Keratinocyte (primary cell): ENCODE data around the gene PIM3. TPM values are rescaled to one million over a fixed set of nuclear protein-coding genes. Genes with fewer than 3 reads are reported as not detected.

Experiments
- DNase-seq: peaks from one replicate; pipeline ENCODE4 v3.0.0-alpha.2; 2011; ENCODE audit warnings: low read depth, missing footprints, low spot score
- FAIRE-seq: peaks from 2 replicates; lab custom pipeline; 2011; peaks lifted over from hg19 to GRCh38; lab: Jason Lieb, UNC
- H2AFZ ChIP-seq: 2 replicates; pipeline ENCODE4 v1.6.0; 2012; ENCODE audit warnings: low read length, control low read depth, inconsistent platforms; ENCODE audit not compliant: control insufficient read depth
- H3K27ac ChIP-seq: 2 replicates; pipeline ENCODE4 v1.5.1; 2011; ENCODE audit warnings: low read length; ENCODE audit not compliant: control insufficient read depth, insufficient read depth
- H3K27me3 ChIP-seq: 3 replicates; pipeline ENCODE4 v1.6.0; 2011; ENCODE audit warnings: low read length; ENCODE audit not compliant: control insufficient read depth, insufficient read depth; ENCODE audit errors: extremely low read depth
- H3K36me3 ChIP-seq, 2 experiments: 2 replicates in 1 of 2; 3 replicates in 1 of 2; pipeline ENCODE4 v1.5.1; 2011; ENCODE audit warnings: low read length in 2 of 2, mild to moderate bottlenecking in 1 of 2; ENCODE audit not compliant: control insufficient read depth in 2 of 2, insufficient read depth in 2 of 2; ENCODE audit errors: extremely low read depth in 1 of 2
- H3K4me1 ChIP-seq: 3 replicates; pipeline ENCODE4 v1.5.1; 2011; ENCODE audit warnings: low read length; ENCODE audit not compliant: control insufficient read depth, insufficient read depth; ENCODE audit errors: extremely low read depth
- H3K4me2 ChIP-seq: 3 replicates; pipeline ENCODE4 v1.6.0; 2011; ENCODE audit warnings: low read depth, low read length; ENCODE audit not compliant: control insufficient read depth, insufficient read depth; ENCODE audit errors: extremely low read depth
- H3K4me3 ChIP-seq, 3 experiments: fragments of 200-600 bp in 1 of 3; sonication (generic) in 1 of 3; 2 replicates in 2 of 3; 3 replicates in 1 of 3; pipeline ENCODE4 v1.5.1; 2011 to 2016; ENCODE audit warnings: low read length in 3 of 3, mild to moderate bottlenecking in 3 of 3, control low read depth in 2 of 3, inconsistent platforms in 1 of 3, low read depth in 1 of 3, mixed read lengths in 1 of 3, mixed run types in 1 of 3, moderate library complexity in 1 of 3; ENCODE audit not compliant: control insufficient read depth in 2 of 3, insufficient read depth in 2 of 3; ENCODE audit errors: extremely low read depth in 1 of 3
- H3K79me2 ChIP-seq: 2 replicates; pipeline ENCODE4 v1.6.0; 2012; ENCODE audit warnings: low read length; ENCODE audit not compliant: control insufficient read depth, insufficient read depth
- H3K9ac ChIP-seq: 3 replicates; pipeline ENCODE4 v1.6.0; 2011; ENCODE audit warnings: low read length; ENCODE audit not compliant: control insufficient read depth, insufficient read depth; ENCODE audit errors: extremely low read depth
- H3K9me1 ChIP-seq: 3 replicates; pipeline ENCODE4 v1.6.0; 2011; ENCODE audit warnings: low read length; ENCODE audit not compliant: control insufficient read depth, insufficient read depth; ENCODE audit errors: extremely low read depth
- H3K9me3 ChIP-seq: 2 replicates; pipeline ENCODE4 v1.5.1; 2012; ENCODE audit warnings: low read depth, low read length; ENCODE audit not compliant: control insufficient read depth
- H4K20me1 ChIP-seq: 3 replicates; pipeline ENCODE4 v1.6.0; 2011; ENCODE audit warnings: low read length; ENCODE audit not compliant: control insufficient read depth, insufficient read depth; ENCODE audit errors: extremely low read depth
- EZH2 ChIP-seq: IDR thresholded peaks from one replicate; pipeline ENCODE4 v1.6.1; 2012; ENCODE audit warnings: inconsistent platforms, mild to moderate bottlenecking, low read length, moderate library complexity
- dilution Hi-C: fragments of 300-500 bp; cut with MboI; formaldehyde crosslinking; loops from one replicate; pipeline ENCODE4 v1.7.0; 2020; ENCODE audit warnings: low sequenced_read_pairs; ENCODE audit not compliant: extremely low pct_ligation_motif_present
- polyA plus RNA-seq, 5 experiments: library from polyadenylated mRNA; depleted of rRNA in 3 of 5; stranded (reverse) in 3 of 5; stranded (forward) in 1 of 5; unstranded in 1 of 5; fragments of >200 nt; gene quantifications; 1 replicate in 1 of 5; 2 replicates in 3 of 5; 3 replicates in 1 of 5; pipeline versions ENCODE4 v1.2.1 to v1.2.3, GENCODE V29; 2011 to 2012; ENCODE audit warnings: missing spikeins in 2 of 5, low read depth in 1 of 5, low replicate concordance in 1 of 5
- TF ChIP-seq, protein P1 (sequence below), 3 experiments: IDR thresholded peaks in 1 of 3; conservative IDR thresholded peaks in 1 of 3; optimal IDR thresholded peaks in 1 of 3; 2 replicates in 2 of 3; 3 replicates in 1 of 3; pipeline versions ENCODE3 to v1.5.1; 2011; ENCODE audit warnings: low read length in 3 of 3, mild to moderate bottlenecking in 3 of 3, moderate library complexity in 2 of 3, control low read depth in 1 of 3, inconsistent platforms in 1 of 3; ENCODE audit not compliant: insufficient read depth in 2 of 3; ENCODE audit errors: extremely low read depth in 1 of 3

PIM3 gene
- polyA plus RNA-seq, 1 donor (not counting 4 experiments of a cell fraction or from before 2014, with no cell fraction given): 3.4 TPM

GRCh38 chr22:49976439-49977175, 16.0 kb downstream of the PIM3 start:
- Histone ChIP-seq H3K27ac (no peak overlapping the region), H3K9me3 (no peaks in the 10 kb centered on the region), H4K20me1 (no peaks in the 10 kb centered on the region), H3K36me3 (no peaks in the 10 kb centered on the region), H3K4me2 (no peak overlapping the region), H3K27me3 (no peaks in the 10 kb centered on the region), H3K9me1 (no peaks in the 10 kb centered on the region), H3K4me1 (peaks cover 3% of the 10 kb centered on the region), H3K9ac (no peak overlapping the region), H3K79me2 (no peaks in the 10 kb centered on the region), H2AFZ (no peak overlapping the region), H3K4me3 (no peak overlapping the region)
- dilution Hi-C loops: no loop called here
- DNase-seq (no peak), FAIRE-seq (no peak)
- TF ChIP-seq, protein P1, sequence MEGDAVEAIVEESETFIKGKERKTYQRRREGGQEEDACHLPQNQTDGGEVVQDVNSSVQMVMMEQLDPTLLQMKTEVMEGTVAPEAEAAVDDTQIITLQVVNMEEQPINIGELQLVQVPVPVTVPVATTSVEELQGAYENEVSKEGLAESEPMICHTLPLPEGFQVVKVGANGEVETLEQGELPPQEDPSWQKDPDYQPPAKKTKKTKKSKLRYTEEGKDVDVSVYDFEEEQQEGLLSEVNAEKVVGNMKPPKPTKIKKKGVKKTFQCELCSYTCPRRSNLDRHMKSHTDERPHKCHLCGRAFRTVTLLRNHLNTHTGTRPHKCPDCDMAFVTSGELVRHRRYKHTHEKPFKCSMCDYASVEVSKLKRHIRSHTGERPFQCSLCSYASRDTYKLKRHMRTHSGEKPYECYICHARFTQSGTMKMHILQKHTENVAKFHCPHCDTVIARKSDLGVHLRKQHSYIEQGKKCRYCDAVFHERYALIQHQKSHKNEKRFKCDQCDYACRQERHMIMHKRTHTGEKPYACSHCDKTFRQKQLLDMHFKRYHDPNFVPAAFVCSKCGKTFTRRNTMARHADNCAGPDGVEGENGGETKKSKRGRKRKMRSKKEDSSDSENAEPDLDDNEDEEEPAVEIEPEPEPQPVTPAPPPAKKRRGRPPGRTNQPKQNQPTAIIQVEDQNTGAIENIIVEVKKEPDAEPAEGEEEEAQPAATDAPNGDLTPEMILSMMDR (optimal IDR thresholded peaks at IDR 0.05 in 1 of 3, IDR thresholded peaks at IDR 0.05 in 1 of 3, conservative IDR thresholded peaks at IDR 0.05 in 1 of 3; ENCODE audit: extremely low read depth in 1 of 3, insufficient read depth in 2 of 3, low read length in 3 of 3): no peak
- TF ChIP-seq EZH2: no peak

- Histone ChIP-seq H3K4me1 (peaks cover 3% of the 10 kb centered on the region), H3K9me3 (no peaks in the 10 kb centered on the region), H3K27me3 (peaks cover 2% of the 10 kb centered on the region), H3K9ac (no peak overlapping the region), H3K27ac (no peak overlapping the region), H3K4me3 (no peak overlapping the region), H3K36me3 (no peaks in the 10 kb centered on the region), H3K4me2 (no peak overlapping the region), H3K9me1 (no peaks in the 10 kb centered on the region), H3K79me2 (no peaks in the 10 kb centered on the region), H2AFZ (no peak overlapping the region), H4K20me1 (no peaks in the 10 kb centered on the region)
- TF ChIP-seq, protein P1 (optimal IDR thresholded peaks at IDR 0.05 in 1 of 3, IDR thresholded peaks at IDR 0.05 in 1 of 3, conservative IDR thresholded peaks at IDR 0.05 in 1 of 3; ENCODE audit: extremely low read depth in 1 of 3, insufficient read depth in 2 of 3, low read length in 3 of 3): no peak
- TF ChIP-seq EZH2: no peak
- dilution Hi-C loops: no loop called here
- FAIRE-seq (no peak), DNase-seq (no peak)
Observed at GRCh38 chr22:49977578-49977977, 17.0 kb downstream of the PIM3 start.
